MM.1S (cell line): ENCODE data around the gene CMTM5.

Source experiments
- EZH2 ChIP-seq: fragments of 300-600 bp; sonication (generic); optimal IDR thresholded peaks from 2 replicates; pipeline ENCODE3; 2017; ENCODE audit warnings: low read depth, mild to moderate bottlenecking, antibody characterized with exemption, low read length, mixed read lengths
- TF ChIP-seq, protein P1 (sequence below): fragments of 300-600 bp; sonication (generic); IDR thresholded peaks from 2 replicates; pipeline ENCODE4 v1.5.1; 2016; ENCODE audit warnings: antibody characterized with exemption, low read length, mixed read lengths

DNA sequence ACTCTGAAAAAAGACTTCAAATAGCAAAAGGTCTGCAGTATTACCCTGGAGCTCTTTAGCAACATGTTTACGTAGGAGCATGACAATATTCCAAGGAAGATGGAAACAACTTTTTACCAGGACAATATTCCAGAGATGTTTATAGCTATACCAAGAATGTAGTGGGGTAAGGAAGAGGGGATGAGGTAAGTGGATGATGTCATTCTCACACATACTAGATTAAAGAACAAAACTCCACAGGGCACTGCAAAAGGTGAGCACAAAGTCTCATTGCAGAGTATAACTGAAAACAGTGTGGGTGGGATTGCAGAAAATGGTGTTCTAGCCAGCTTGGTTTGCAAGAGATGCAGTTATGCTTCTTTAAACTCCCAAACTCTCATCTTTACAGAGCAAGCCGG is 8.4 kb downstream of the CMTM5 start:
- TF ChIP-seq, protein P1, sequence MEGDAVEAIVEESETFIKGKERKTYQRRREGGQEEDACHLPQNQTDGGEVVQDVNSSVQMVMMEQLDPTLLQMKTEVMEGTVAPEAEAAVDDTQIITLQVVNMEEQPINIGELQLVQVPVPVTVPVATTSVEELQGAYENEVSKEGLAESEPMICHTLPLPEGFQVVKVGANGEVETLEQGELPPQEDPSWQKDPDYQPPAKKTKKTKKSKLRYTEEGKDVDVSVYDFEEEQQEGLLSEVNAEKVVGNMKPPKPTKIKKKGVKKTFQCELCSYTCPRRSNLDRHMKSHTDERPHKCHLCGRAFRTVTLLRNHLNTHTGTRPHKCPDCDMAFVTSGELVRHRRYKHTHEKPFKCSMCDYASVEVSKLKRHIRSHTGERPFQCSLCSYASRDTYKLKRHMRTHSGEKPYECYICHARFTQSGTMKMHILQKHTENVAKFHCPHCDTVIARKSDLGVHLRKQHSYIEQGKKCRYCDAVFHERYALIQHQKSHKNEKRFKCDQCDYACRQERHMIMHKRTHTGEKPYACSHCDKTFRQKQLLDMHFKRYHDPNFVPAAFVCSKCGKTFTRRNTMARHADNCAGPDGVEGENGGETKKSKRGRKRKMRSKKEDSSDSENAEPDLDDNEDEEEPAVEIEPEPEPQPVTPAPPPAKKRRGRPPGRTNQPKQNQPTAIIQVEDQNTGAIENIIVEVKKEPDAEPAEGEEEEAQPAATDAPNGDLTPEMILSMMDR, result no peak
- TF ChIP-seq EZH2, result no peak
